ENCODE data around the gene S100A9.
A peak's percentile ranks its signal among the peaks of the same experiment; 100 is the strongest.

DNA sequence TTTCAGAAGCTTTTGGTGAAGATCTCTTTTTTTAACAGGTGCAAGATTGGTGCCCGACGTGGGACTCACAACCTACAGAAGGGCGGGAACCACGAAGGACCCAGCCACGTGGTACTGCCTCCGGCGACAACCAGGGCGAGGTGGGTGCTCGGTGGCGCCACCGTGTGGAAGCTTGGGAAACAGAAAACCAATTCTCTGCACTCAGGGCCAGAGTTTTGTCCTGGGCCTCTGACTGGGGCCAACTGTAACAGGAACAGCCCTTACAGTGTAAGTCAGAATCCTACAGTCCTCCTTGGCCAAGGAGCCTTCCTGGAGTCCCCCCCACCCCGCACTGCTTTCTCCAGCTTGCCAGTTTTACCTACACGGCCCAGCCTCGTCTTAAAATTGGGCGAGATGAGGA, 47.1 kb downstream of the S100A9 start:
- TF ChIP-seq, protein P1, sequence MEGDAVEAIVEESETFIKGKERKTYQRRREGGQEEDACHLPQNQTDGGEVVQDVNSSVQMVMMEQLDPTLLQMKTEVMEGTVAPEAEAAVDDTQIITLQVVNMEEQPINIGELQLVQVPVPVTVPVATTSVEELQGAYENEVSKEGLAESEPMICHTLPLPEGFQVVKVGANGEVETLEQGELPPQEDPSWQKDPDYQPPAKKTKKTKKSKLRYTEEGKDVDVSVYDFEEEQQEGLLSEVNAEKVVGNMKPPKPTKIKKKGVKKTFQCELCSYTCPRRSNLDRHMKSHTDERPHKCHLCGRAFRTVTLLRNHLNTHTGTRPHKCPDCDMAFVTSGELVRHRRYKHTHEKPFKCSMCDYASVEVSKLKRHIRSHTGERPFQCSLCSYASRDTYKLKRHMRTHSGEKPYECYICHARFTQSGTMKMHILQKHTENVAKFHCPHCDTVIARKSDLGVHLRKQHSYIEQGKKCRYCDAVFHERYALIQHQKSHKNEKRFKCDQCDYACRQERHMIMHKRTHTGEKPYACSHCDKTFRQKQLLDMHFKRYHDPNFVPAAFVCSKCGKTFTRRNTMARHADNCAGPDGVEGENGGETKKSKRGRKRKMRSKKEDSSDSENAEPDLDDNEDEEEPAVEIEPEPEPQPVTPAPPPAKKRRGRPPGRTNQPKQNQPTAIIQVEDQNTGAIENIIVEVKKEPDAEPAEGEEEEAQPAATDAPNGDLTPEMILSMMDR (IDR thresholded peaks at IDR 0.05; ENCODE audit: poor library complexity) = peak; percentile 12
- TF ChIP-seq EZH2phosphoT487 (IDR thresholded peaks at IDR 0.05; ENCODE audit: low read depth, severe bottlenecking, unreplicated experiment) (no peak), EZH2 (IDR thresholded peaks at IDR 0.05; ENCODE audit: borderline replicate concordance) (no peak)
